22Rv1 (cell line): ENCODE data around the gene UBAC1.

Experiments used
- CTCF ChIP-seq: fragments of 450-650 bp; IDR thresholded peaks from 2 replicates; pipeline ENCODE4 v1.5.1; 2017; ENCODE audit warnings: mild to moderate bottlenecking
- ZFX ChIP-seq: fragments of 450-650 bp; IDR thresholded peaks from 2 replicates; pipeline ENCODE4 v1.6.1; 2017; ENCODE audit warnings: antibody characterized with exemption, borderline replicate concordance

GRCh38 chr9:135951889-135952663, 9.1 kb downstream of the UBAC1 start:
- TF ChIP-seq CTCF (no peak), ZFX (no peak)
